HepG2 (cell line): Measurements from ENCODE around the gene OAF. TPM values are rescaled to one million over a fixed set of nuclear protein-coding genes. Genes with fewer than 3 reads are reported as not detected.

ENCODE experiments used
- ATF7-NPFF ChIP-seq: sonication (generic); formaldehyde crosslinking; IDR thresholded peaks from 2 replicates; pipeline ENCODE4 v1.8.1; 2023; ENCODE audit warnings: mild to moderate bottlenecking, low read depth, missing genetic modification reagents, moderate library complexity
- ETV5 ChIP-seq: IDR thresholded peaks from 2 replicates; pipeline ENCODE4 v1.6.1; 2018; ENCODE audit warnings: missing biosample characterization, missing genetic modification reagents, inconsistent platforms, borderline replicate concordance
- FOXP4 ChIP-seq: sonication (generic); formaldehyde crosslinking; IDR thresholded peaks from 2 replicates; pipeline ENCODE4 v1.4.0; 2020; ENCODE audit warnings: missing genetic modification reagents
- GLI4 ChIP-seq: sonication (generic); formaldehyde crosslinking; IDR thresholded peaks from 2 replicates; pipeline ENCODE4 v1.5.1; 2020; ENCODE audit warnings: missing genetic modification reagents, mild to moderate bottlenecking, moderate library complexity, borderline replicate concordance
- GPN1 ChIP-seq: sonication (generic); formaldehyde crosslinking; IDR thresholded peaks from 2 replicates; pipeline ENCODE4 v1.5.1; 2020; ENCODE audit warnings: missing genetic modification reagents, borderline replicate concordance
- HNRNPLL ChIP-seq: fragments of 200-400 bp; formaldehyde crosslinking; IDR thresholded peaks from 2 replicates; pipeline ENCODE4 v1.6.1; 2017; ENCODE audit warnings: mild to moderate bottlenecking, low read depth, low read length; ENCODE audit not compliant: poor library complexity, severe bottlenecking
- KDM1A ChIP-seq: IDR thresholded peaks from 2 replicates; pipeline ENCODE4 v1.6.1; 2016; ENCODE audit warnings: missing compliant biosample characterization
- MAX ChIP-seq: IDR thresholded peaks from 2 replicates; pipeline ENCODE4 v1.6.1; 2012; ENCODE audit warnings: inconsistent platforms
- NFIC ChIP-seq: IDR thresholded peaks from 2 replicates; pipeline ENCODE4 v1.6.1; 2012; ENCODE audit warnings: mild to moderate bottlenecking, low read length, inconsistent platforms
- SMARCC2 ChIP-seq: fragments of 450-650 bp; IDR thresholded peaks from 2 replicates; pipeline ENCODE4 v1.6.1; 2017; ENCODE audit warnings: antibody characterized with exemption, mild to moderate bottlenecking
- SOX13 ChIP-seq, 3 experiments: fragments of 450-650 bp in 1 of 3; sonication (generic) in 1 of 3; formaldehyde crosslinking in 1 of 3; IDR thresholded peaks in 2 of 3; conservative IDR thresholded peaks in 1 of 3; 2 replicates each; pipeline versions ENCODE4 v1.5.0 to v1.6.1; 2016 to 2020; ENCODE audit warnings: antibody characterized with exemption in 1 of 3, mild to moderate bottlenecking in 1 of 3, missing compliant biosample characterization in 1 of 3, missing genetic modification reagents in 1 of 3, moderate library complexity in 1 of 3
- SP5 ChIP-seq: IDR thresholded peaks from 2 replicates; pipeline ENCODE4 v1.6.1; 2016; ENCODE audit warnings: low read depth, borderline replicate concordance
- SRY ChIP-seq: sonication (generic); formaldehyde crosslinking; IDR thresholded peaks from 2 replicates; pipeline ENCODE4 v1.8.0; 2022; ENCODE audit warnings: mild to moderate bottlenecking, missing genetic modification reagents
- TEAD2 ChIP-seq: sonication (generic); formaldehyde crosslinking; IDR thresholded peaks from 2 replicates; pipeline ENCODE4 v1.9.0; 2021; ENCODE audit warnings: missing genetic modification reagents
- ZBTB38 ChIP-seq: sonication (generic); formaldehyde crosslinking; IDR thresholded peaks from 2 replicates; pipeline ENCODE4 v1.5.1; 2020; ENCODE audit warnings: mild to moderate bottlenecking, missing genetic modification reagents
- ZFP82 ChIP-seq: sonication (generic); formaldehyde crosslinking; IDR thresholded peaks from 2 replicates; pipeline ENCODE4 v1.5.1; 2020; ENCODE audit warnings: mild to moderate bottlenecking, missing genetic modification reagents, borderline replicate concordance
- ZNF589 ChIP-seq: sonication (generic); formaldehyde crosslinking; conservative IDR thresholded peaks from 2 replicates; pipeline ENCODE4 v1.8.0; 2022; ENCODE audit warnings: mild to moderate bottlenecking, moderate library complexity, missing genetic modification reagents
- ZNF703 ChIP-seq: sonication (generic); formaldehyde crosslinking; IDR thresholded peaks from 2 replicates; pipeline ENCODE4 v1.5.1; 2020; ENCODE audit warnings: missing genetic modification reagents, mild to moderate bottlenecking, moderate library complexity, borderline replicate concordance
- polyA plus RNA-seq, 8 experiments: library from polyadenylated mRNA; depleted of rRNA in 3 of 8; stranded (reverse) in 7 of 8; unstranded in 1 of 8; fragments of >200 nt; fragmentation: Illumina TruSeq in 4 of 8; extraction: Trizol in 4 of 8; gene quantifications; 2 replicates each; pipeline versions ENCODE4 v1.2.1 to v1.2.3, GENCODE V29; 2011 to 2016; ENCODE audit warnings: low read depth in 4 of 8, missing spikeins in 1 of 8, mixed read lengths in 1 of 8; ENCODE audit not compliant: insufficient read depth in 1 of 8
- total RNA-seq, 5 experiments: library from RNA; depleted of rRNA; stranded (reverse); fragments of >200 nt; fragmentation: Illumina TruSeq; extraction: Trizol; gene quantifications; 2 replicates each; pipeline ENCODE4 v1.2.3, GENCODE V29; 2016; ENCODE audit warnings: low read depth in 1 of 5
- TF ChIP-seq, protein P1 (sequence below), 2 experiments: fragments of 450-650 bp in 1 of 2; sonication (generic) in 1 of 2; formaldehyde crosslinking; IDR thresholded peaks; 2 replicates each; pipeline versions ENCODE4 v1.5.0 to v1.8.0; 2020 to 2022; ENCODE audit warnings: mild to moderate bottlenecking in 1 of 2, missing genetic modification reagents in 1 of 2
- TF ChIP-seq, protein P2 (sequence below): sonication (generic); formaldehyde crosslinking; IDR thresholded peaks from 2 replicates; pipeline ENCODE4 v1.4.0; 2020; ENCODE audit warnings: missing genetic modification reagents

Gene OAF
- total and polyA plus RNA-seq, 2 of the 13 experiments (the other 11 are each of a cell fraction or from before 2014, with no cell fraction given), result 63.7 to 94.6 TPM

GRCh38 chr11:120182790-120183491 is 27.9 kb upstream of the OAF start (continued):
- TF ChIP-seq ETV5 (CRISPR knock-in tag), result peak; percentile 25; the same call in 1 of the 2 replicates
- no peak for TF ChIP-seq TEAD2
- no peak for TF ChIP-seq SOX13 (IDR thresholded peaks at IDR 0.05)
- no peak for TF ChIP-seq SOX13 (CRISPR knock-in tag; conservative IDR thresholded peaks at IDR 0.05 in 1 of 2, IDR thresholded peaks at IDR 0.05 in 1 of 2)
- no peak for TF ChIP-seq SMARCC2
- TF ChIP-seq, protein P1, sequence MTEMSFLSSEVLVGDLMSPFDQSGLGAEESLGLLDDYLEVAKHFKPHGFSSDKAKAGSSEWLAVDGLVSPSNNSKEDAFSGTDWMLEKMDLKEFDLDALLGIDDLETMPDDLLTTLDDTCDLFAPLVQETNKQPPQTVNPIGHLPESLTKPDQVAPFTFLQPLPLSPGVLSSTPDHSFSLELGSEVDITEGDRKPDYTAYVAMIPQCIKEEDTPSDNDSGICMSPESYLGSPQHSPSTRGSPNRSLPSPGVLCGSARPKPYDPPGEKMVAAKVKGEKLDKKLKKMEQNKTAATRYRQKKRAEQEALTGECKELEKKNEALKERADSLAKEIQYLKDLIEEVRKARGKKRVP (CRISPR knock-in tag; IDR thresholded peaks at IDR 0.05), result no peak
- no peak for TF ChIP-seq ZNF589 (CRISPR knock-in tag)
- no peak for TF ChIP-seq KDM1A (CRISPR knock-in tag)
- TF ChIP-seq ZNF703 (CRISPR knock-in tag), result no peak
- peak; percentile 22; the same call in 1 of the 2 replicates for TF ChIP-seq SP5 (CRISPR knock-in tag)
- TF ChIP-seq GPN1 (CRISPR knock-in tag), result no peak
- TF ChIP-seq FOXP4, result peak; percentile 56; the same call in 1 of the 2 replicates
- no peak for TF ChIP-seq HNRNPLL
- no peak for TF ChIP-seq ATF7-NPFF (CRISPR knock-in tag)
- no peak for TF ChIP-seq MAX
- TF ChIP-seq GLI4 (CRISPR knock-in tag), result peak; percentile 38; the same call in 1 of the 2 replicates
- no peak for TF ChIP-seq NFIC
- TF ChIP-seq, protein P2, sequence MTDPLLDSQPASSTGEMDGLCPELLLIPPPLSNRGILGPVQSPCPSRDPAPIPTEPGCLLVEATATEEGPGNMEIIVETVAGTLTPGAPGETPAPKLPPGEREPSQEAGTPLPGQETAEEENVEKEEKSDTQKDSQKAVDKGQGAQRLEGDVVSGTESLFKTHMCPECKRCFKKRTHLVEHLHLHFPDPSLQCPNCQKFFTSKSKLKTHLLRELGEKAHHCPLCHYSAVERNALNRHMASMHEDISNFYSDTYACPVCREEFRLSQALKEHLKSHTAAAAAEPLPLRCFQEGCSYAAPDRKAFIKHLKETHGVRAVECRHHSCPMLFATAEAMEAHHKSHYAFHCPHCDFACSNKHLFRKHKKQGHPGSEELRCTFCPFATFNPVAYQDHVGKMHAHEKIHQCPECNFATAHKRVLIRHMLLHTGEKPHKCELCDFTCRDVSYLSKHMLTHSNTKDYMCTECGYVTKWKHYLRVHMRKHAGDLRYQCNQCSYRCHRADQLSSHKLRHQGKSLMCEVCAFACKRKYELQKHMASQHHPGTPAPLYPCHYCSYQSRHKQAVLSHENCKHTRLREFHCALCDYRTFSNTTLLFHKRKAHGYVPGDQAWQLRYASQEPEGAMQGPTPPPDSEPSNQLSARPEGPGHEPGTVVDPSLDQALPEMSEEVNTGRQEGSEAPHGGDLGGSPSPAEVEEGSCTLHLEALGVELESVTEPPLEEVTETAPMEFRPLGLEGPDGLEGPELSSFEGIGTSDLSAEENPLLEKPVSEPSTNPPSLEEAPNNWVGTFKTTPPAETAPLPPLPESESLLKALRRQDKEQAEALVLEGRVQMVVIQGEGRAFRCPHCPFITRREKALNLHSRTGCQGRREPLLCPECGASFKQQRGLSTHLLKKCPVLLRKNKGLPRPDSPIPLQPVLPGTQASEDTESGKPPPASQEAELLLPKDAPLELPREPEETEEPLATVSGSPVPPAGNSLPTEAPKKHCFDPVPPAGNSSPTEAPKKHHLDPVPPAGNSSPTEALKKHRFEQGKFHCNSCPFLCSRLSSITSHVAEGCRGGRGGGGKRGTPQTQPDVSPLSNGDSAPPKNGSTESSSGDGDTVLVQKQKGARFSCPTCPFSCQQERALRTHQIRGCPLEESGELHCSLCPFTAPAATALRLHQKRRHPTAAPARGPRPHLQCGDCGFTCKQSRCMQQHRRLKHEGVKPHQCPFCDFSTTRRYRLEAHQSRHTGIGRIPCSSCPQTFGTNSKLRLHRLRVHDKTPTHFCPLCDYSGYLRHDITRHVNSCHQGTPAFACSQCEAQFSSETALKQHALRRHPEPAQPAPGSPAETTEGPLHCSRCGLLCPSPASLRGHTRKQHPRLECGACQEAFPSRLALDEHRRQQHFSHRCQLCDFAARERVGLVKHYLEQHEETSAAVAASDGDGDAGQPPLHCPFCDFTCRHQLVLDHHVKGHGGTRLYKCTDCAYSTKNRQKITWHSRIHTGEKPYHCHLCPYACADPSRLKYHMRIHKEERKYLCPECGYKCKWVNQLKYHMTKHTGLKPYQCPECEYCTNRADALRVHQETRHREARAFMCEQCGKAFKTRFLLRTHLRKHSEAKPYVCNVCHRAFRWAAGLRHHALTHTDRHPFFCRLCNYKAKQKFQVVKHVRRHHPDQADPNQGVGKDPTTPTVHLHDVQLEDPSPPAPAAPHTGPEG, result no peak
- TF ChIP-seq ZFP82 (CRISPR knock-in tag), result no peak
- peak; percentile 63; the same call in 1 of the 2 replicates for TF ChIP-seq ZBTB38 (CRISPR knock-in tag)
- no peak for TF ChIP-seq SRY (CRISPR knock-in tag)
